ENCODE results near the gene PPFIA2. TPM values are rescaled to one million over a fixed set of nuclear protein-coding genes. Genes with fewer than 3 reads are reported as not detected.

Gene PPFIA2
- total RNA-seq, 1 experiment from 2014 or later = not detected

DNA sequence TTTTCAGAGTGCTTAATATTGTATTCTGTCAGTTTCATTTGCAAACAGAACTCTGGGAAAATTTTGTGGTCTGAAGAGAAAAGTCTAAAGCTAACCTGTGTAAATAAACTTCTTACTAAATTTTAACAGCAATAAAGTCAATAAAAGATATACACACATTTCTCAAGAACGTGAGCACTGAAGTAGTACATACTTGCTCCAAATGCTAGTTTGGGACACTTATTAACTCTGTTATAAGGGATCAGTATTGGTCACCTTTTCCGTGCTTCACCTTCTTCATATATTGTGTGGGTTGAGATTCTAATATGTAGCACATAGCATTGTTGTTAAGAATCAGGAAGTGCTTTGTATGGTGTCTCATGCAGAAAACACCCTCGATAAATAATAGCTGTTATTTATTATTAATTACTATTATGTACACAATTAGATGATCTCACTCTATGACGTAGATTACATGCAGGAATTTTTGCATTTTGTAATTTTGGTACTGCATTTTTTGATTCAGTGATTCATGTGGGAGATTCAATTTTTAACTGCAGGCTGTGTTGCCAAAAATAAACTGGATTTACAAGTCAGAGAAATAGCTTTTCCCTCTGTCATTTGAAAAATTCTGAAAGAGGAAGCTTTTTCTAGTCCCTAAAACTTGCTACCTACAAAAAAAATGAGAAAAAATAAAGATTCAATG, 380.4 kb downstream of the PPFIA2 start:
- ATAC-seq (no peak), DNase-seq (no peak)
- TF ChIP-seq, protein P1, sequence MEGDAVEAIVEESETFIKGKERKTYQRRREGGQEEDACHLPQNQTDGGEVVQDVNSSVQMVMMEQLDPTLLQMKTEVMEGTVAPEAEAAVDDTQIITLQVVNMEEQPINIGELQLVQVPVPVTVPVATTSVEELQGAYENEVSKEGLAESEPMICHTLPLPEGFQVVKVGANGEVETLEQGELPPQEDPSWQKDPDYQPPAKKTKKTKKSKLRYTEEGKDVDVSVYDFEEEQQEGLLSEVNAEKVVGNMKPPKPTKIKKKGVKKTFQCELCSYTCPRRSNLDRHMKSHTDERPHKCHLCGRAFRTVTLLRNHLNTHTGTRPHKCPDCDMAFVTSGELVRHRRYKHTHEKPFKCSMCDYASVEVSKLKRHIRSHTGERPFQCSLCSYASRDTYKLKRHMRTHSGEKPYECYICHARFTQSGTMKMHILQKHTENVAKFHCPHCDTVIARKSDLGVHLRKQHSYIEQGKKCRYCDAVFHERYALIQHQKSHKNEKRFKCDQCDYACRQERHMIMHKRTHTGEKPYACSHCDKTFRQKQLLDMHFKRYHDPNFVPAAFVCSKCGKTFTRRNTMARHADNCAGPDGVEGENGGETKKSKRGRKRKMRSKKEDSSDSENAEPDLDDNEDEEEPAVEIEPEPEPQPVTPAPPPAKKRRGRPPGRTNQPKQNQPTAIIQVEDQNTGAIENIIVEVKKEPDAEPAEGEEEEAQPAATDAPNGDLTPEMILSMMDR (conservative IDR thresholded peaks at IDR 0.05; ENCODE audit: low read depth, low read length) = no peak
- no peak for TF ChIP-seq EZH2 (IDR thresholded peaks at IDR 0.05; ENCODE audit: low read length, unreplicated experiment)
- TF ChIP-seq EZH2phosphoT487 (IDR thresholded peaks at IDR 0.05; ENCODE audit: borderline replicate concordance, low read length) = no peak
- Histone ChIP-seq H3K27ac (ENCODE audit: low read length) (no peak overlapping the region), H3K9ac (ENCODE audit: low read length) (no peak overlapping the region), H3K4me1 (ENCODE audit: insufficient read depth, low read length) (no peaks in the 10 kb centered on the region), H4K20me1 (ENCODE audit: low read length) (no peaks in the 10 kb centered on the region), H3K36me3 (ENCODE audit: low read depth, low read length) (no peaks in the 10 kb centered on the region), H3K79me2 (ENCODE audit: low read length) (no peaks in the 10 kb centered on the region), H3K9me2 (replicated peaks; ENCODE audit: low read length) (no peaks in the 10 kb centered on the region), H3K4me3 (ENCODE audit: low read length) (no peak overlapping the region), H3F3A (ENCODE audit: low read length, unreplicated experiment) (no peaks in the 10 kb centered on the region), H3K9me3 (ENCODE audit: low read length) (no peaks in the 10 kb centered on the region), H2AFZ (ENCODE audit: low read length) (no peak overlapping the region), H3K4me2 (ENCODE audit: low read length) (no peak overlapping the region), H3K27me3 (ENCODE audit: low read length) (no peaks in the 10 kb centered on the region; the same call in 1 of the 2 replicates)
- no TSS peak for BruUV-seq (replicated peaks)
- ChIA-PET POLR2A (ENCODE audit: unreplicated experiment) (no interaction called here), CTCF (no interaction called here)
- intact Hi-C loops (cut with micrococcal nuclease) = no loop called here

DNA sequence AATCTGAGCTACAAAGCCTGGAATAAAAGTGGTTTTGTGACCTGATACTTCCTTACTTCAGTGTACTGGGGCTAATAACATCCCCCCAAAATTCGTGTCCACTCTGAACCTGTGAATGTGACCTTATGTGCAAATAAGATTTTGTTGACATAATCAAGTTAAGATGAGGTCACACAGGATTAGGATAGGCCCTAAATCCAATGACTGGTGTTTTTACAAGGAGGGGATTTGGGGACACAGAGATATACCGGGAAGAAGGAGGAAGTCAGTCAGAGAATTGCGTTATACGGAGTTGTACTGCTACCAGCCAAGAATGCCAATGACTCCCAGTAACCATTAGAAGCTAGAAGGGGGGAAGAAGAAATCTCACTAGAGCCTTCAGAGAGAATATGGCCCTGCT, 381.4 kb downstream of the PPFIA2 start:
- Histone ChIP-seq H2AFZ (ENCODE audit: low read length) (no peak overlapping the region), H3K27ac (ENCODE audit: low read length) (no peak overlapping the region), H3K9me2 (replicated peaks; ENCODE audit: low read length) (no peaks in the 10 kb centered on the region), H3K36me3 (ENCODE audit: low read depth, low read length) (no peaks in the 10 kb centered on the region), H3K79me2 (ENCODE audit: low read length) (no peaks in the 10 kb centered on the region), H4K20me1 (ENCODE audit: low read length) (no peaks in the 10 kb centered on the region), H3K27me3 (ENCODE audit: low read length) (no peaks in the 10 kb centered on the region; the same call in 1 of the 2 replicates), H3F3A (ENCODE audit: low read length, unreplicated experiment) (no peaks in the 10 kb centered on the region), H3K4me3 (ENCODE audit: low read length) (no peak overlapping the region), H3K9ac (ENCODE audit: low read length) (no peak overlapping the region), H3K9me3 (ENCODE audit: low read length) (no peaks in the 10 kb centered on the region), H3K4me1 (ENCODE audit: insufficient read depth, low read length) (no peaks in the 10 kb centered on the region), H3K4me2 (ENCODE audit: low read length) (no peak overlapping the region)
- DNase-seq (no peak), ATAC-seq (no peak)
- ChIA-PET CTCF (no interaction called here), POLR2A (ENCODE audit: unreplicated experiment) (no interaction called here)
- no TSS peak for BruUV-seq (replicated peaks)
- intact Hi-C loops (cut with micrococcal nuclease) = no loop called here
- TF ChIP-seq EZH2 (IDR thresholded peaks at IDR 0.05; ENCODE audit: low read length, unreplicated experiment) (no peak), EZH2phosphoT487 (IDR thresholded peaks at IDR 0.05; ENCODE audit: borderline replicate concordance, low read length) (no peak)
- TF ChIP-seq, protein P1 (conservative IDR thresholded peaks at IDR 0.05; ENCODE audit: low read depth, low read length) = no peak

DNA sequence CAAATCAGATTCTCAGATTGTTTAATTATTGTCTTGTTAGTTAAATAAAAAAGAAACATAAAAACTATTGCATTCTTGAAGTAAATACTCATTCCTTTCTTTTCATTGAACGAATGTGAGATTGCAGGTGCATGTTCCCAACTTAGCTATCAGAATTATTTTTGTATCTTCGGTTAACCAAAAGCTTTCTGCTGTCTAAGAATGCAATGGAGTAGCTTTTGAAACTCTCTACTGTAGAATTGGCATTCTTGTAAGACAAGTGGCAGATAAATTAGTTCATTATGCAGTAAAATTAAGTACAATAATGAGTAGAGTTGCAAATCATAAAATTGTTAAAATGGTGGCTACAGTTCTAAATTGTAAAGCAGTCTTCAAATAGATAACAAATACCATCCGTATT, 383.2 kb downstream of the PPFIA2 start:
- H2AFZ ChIP-seq (ENCODE audit: low read length) = no peak overlapping the region
- ATAC-seq (no peak), DNase-seq (no peak)
- H4K20me1 ChIP-seq (ENCODE audit: low read length) = no peaks in the 10 kb centered on the region
- no peak overlapping the region for H3K27ac ChIP-seq (ENCODE audit: low read length)
- no peak overlapping the region for H3K4me2 ChIP-seq (ENCODE audit: low read length)
- intact Hi-C loops (cut with micrococcal nuclease) = no loop called here
- CTCF ChIA-PET = no interaction called here
- TF ChIP-seq EZH2 (IDR thresholded peaks at IDR 0.05; ENCODE audit: low read length, unreplicated experiment) (no peak), EZH2phosphoT487 (IDR thresholded peaks at IDR 0.05; ENCODE audit: borderline replicate concordance, low read length) (no peak)
- TF ChIP-seq, protein P1 (conservative IDR thresholded peaks at IDR 0.05; ENCODE audit: low read depth, low read length) = no peak
- no peaks in the 10 kb centered on the region for H3K27me3 ChIP-seq (ENCODE audit: low read length)
- no peaks in the 10 kb centered on the region for H3K4me1 ChIP-seq (ENCODE audit: insufficient read depth, low read length)
- H3K4me3 ChIP-seq (ENCODE audit: low read length) = no peak overlapping the region
- no peaks in the 10 kb centered on the region for H3K9me3 ChIP-seq (ENCODE audit: low read length)
- POLR2A ChIA-PET (ENCODE audit: unreplicated experiment) = no interaction called here
- no peaks in the 10 kb centered on the region for H3K79me2 ChIP-seq (ENCODE audit: low read length)
- no peaks in the 10 kb centered on the region for H3K36me3 ChIP-seq (ENCODE audit: low read depth, low read length)
- no peaks in the 10 kb centered on the region for H3K9me2 ChIP-seq (replicated peaks; ENCODE audit: low read length)
- no TSS peak for BruUV-seq (replicated peaks)
- H3F3A ChIP-seq (ENCODE audit: low read length, unreplicated experiment) = no peaks in the 10 kb centered on the region
- H3K9ac ChIP-seq (ENCODE audit: low read length) = no peak overlapping the region

Measured in PC-3 (cell line).